VCaP (cell line): ENCODE results near the gene KRT73.

ENCODE experiments used
- H3K27ac ChIP-seq: fragments of 450-650 bp; 2 replicates; pipeline ENCODE4 v1.5.1; 2017
- CTCF ChIP-seq: fragments of 450-650 bp; conservative IDR thresholded peaks from 2 replicates; pipeline ENCODE4 v1.5.1; 2017; ENCODE audit warnings: mild to moderate bottlenecking, moderate library complexity

The KRT73 gene

GRCh38 chr12:52568111-52568510, 50.2 kb downstream of the KRT73 start:
- no peak overlapping the region for H3K27ac ChIP-seq
- TF ChIP-seq CTCF: no peak

- TF ChIP-seq CTCF: no peak
- H3K27ac ChIP-seq: no peak overlapping the region
Measured at GRCh38 chr12:52566847-52567291, 51.5 kb downstream of the KRT73 start.

- TF ChIP-seq CTCF: no peak
- H3K27ac ChIP-seq: no peak overlapping the region
Measured at GRCh38 chr12:52564582-52564981, 53.8 kb downstream of the KRT73 start.

- H3K27ac ChIP-seq: no peak overlapping the region
- peak; percentile 44; the same call in 1 of the 2 replicates for TF ChIP-seq CTCF
Measured at GRCh38 chr12:52561880-52562449, 56.4 kb downstream of the KRT73 start.

DNA sequence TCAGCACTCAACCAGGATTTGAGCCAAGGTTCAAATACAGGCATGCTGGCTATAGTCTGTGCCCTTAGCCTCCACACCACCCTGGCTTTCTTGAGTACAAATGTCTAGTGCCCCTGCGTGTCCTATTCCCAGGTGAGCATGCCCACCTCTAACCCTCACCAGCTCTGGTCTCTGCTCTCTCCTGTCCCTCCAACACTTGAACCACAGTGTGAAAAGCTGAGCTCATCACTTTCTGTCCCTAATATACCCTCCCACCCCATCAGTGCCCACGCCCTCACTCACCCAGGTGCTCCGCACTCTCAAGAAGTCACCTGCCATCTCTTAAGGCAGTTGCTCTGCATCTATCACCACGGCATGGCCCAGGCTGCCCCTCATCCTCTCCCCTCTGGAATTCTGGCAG, 58.4 kb downstream of the KRT73 start:
- no peak overlapping the region for H3K27ac ChIP-seq
- TF ChIP-seq CTCF: no peak

DNA sequence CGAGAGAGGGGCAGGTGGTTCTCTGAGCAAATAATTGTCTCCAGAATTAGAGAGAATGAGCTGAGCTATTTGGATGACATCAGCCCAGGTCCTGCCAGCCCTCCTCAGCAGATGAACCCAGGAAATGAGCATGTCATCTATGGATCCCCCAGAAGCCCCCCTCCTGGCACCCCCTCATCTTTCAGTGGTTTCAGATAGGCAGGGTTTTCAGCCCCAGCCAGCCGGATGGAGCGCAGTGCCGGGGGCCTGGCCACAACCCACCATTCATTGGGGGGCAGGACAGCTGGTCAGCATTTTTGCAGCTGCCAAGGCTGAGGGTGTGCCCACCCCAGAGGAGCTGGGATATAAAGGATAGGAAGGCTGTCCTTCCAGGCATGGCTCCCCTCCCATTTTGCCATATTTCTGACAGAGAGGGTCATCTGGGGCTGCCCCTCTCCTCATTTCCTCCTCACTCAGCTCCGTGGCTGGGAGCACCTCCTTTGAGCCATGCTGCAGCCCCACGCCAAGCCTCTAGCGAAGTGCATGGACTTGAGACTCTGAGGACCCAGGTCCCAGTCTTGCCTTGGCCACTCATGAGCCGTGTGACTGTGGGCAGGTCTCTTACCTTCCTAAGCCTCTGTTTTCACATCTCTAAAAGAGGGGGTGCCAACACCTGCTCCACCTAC, 59.4 kb downstream of the KRT73 start:
- H3K27ac ChIP-seq: no peak overlapping the region
- no peak for TF ChIP-seq CTCF
